ENCODE measurements around the gene PEAK1.

GRCh38 chr15:77468896-77469295, 49.0 kb upstream of the PEAK1 start:
- TF ChIP-seq CTCF (IDR thresholded peaks at IDR 0.05) (no peak), POLR2A (IDR thresholded peaks at IDR 0.05) (no peak)
